Breast epithelium (tissue), 4 donors: ENCODE results near the gene ALKBH1. TPM values are rescaled to one million over a fixed set of nuclear protein-coding genes. Genes with fewer than 3 reads are reported as not detected.
A peak's percentile ranks its signal among the peaks of the same experiment; 100 is the strongest.

Experiments
- DNase-seq, 2 donors: peaks; one replicate each; pipeline ENCODE4 v3.0.0-alpha.2; 2019; ENCODE audit warnings: low spot score in 2 of 2
- H3K27ac ChIP-seq, 2 donors: fragments of 200-600 bp; sonication (generic) in 1 of 2; one replicate each; pipeline ENCODE4 v1.5.1; 2016 to 2019; ENCODE audit warnings: mild to moderate bottlenecking in 1 of 2
- H3K27me3 ChIP-seq, 2 donors: fragments of 200-600 bp; sonication (generic) in 1 of 2; one replicate each; pipeline versions ENCODE4 v1.5.1 to v1.6.0; 2017 to 2019; ENCODE audit warnings: control low read depth in 1 of 2, mild to moderate bottlenecking in 1 of 2
- H3K36me3 ChIP-seq: fragments of 200-600 bp; one replicate; pipeline ENCODE4 v1.5.1; 2019
- H3K4me1 ChIP-seq, 2 donors: fragments of 200-600 bp; sonication (generic); one replicate each; pipeline ENCODE4 v1.5.1; 2016 to 2019; ENCODE audit warnings: control low read depth in 1 of 2
- H3K4me3 ChIP-seq, 3 donors: fragments of 200-600 bp; sonication (generic); 1 replicate in 2 of 3; 2 replicates in 1 of 3; pipeline ENCODE4 v1.5.1; 2016 to 2019; ENCODE audit warnings: mild to moderate bottlenecking in 3 of 3, moderate library complexity in 2 of 3
- H3K9me3 ChIP-seq, 2 donors: fragments of 200-600 bp; sonication (generic) in 1 of 2; one replicate each; pipeline ENCODE4 v1.5.1; 2016 to 2019; ENCODE audit warnings: control low read depth in 1 of 2
- POLR2A ChIP-seq: fragments of 450-650 bp; IDR thresholded peaks from one replicate; pipeline ENCODE4 v1.6.1; 2016; ENCODE audit warnings: antibody characterized with exemption, mild to moderate bottlenecking, moderate library complexity
- POLR2AphosphoS5 ChIP-seq, 3 donors: sonication (generic); formaldehyde crosslinking; IDR thresholded peaks; one replicate each; pipeline ENCODE4 v1.6.1; 2017; ENCODE audit warnings: antibody characterized with exemption in 3 of 3
- intact Hi-C: fragments of 100-400 bp; cut with DNase I; formaldehyde crosslinking; loops from one replicate; pipeline ENCODE4 v1.15.1; 2023; ENCODE audit warnings: low total_unique reads
- total RNA-seq, 3 donors: library from RNA; depleted of rRNA; stranded (reverse); fragments of >200 nt; gene quantifications; one replicate each; pipeline ENCODE4 v1.1.0, GENCODE V29; 2016
- TF ChIP-seq, protein P1 (sequence below), 3 donors: fragments of 450-650 bp; IDR thresholded peaks; one replicate each; pipeline ENCODE4 v1.5.1; 2016 to 2017; ENCODE audit warnings: antibody characterized with exemption in 3 of 3, mild to moderate bottlenecking in 3 of 3, moderate library complexity in 3 of 3

Gene ALKBH1
- total RNA-seq, 3 donors from 2014 or later = 5.6 to 17.0 (median 12.8) TPM

DNA sequence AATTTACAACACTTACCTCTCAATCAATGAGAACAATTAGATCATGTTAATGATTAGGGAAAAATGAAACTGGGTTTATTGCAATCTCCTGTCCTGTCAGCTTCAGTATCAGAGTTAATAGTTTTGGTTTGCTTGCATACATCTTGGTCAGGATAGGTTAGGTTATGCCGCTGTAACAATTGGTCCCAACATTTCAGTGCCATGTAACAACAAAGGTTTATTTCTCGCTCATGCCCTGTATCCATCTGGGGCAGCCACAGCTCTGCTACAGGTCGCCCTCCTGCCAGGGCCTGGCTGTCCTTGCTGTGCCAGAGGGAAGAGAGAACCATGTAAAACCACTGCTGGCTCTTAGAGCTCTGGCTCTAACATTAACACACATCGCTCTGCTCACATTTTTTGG is 60.9 kb downstream of the ALKBH1 start:
- no peaks in the 10 kb centered on the region for H3K9me3 ChIP-seq
- DNase-seq = no peak
- no peaks in the 10 kb centered on the region for H3K4me1 ChIP-seq
- no peaks in the 10 kb centered on the region for H3K36me3 ChIP-seq
- H3K27ac ChIP-seq = no peak overlapping the region
- H3K27me3 ChIP-seq = no peaks in the 10 kb centered on the region
- intact Hi-C loops = no loop called here
- no peak overlapping the region for H3K4me3 ChIP-seq
- TF ChIP-seq, protein P1, sequence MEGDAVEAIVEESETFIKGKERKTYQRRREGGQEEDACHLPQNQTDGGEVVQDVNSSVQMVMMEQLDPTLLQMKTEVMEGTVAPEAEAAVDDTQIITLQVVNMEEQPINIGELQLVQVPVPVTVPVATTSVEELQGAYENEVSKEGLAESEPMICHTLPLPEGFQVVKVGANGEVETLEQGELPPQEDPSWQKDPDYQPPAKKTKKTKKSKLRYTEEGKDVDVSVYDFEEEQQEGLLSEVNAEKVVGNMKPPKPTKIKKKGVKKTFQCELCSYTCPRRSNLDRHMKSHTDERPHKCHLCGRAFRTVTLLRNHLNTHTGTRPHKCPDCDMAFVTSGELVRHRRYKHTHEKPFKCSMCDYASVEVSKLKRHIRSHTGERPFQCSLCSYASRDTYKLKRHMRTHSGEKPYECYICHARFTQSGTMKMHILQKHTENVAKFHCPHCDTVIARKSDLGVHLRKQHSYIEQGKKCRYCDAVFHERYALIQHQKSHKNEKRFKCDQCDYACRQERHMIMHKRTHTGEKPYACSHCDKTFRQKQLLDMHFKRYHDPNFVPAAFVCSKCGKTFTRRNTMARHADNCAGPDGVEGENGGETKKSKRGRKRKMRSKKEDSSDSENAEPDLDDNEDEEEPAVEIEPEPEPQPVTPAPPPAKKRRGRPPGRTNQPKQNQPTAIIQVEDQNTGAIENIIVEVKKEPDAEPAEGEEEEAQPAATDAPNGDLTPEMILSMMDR (IDR thresholded peaks at IDR 0.05) = no peak
- no peak for TF ChIP-seq POLR2AphosphoS5 (IDR thresholded peaks at IDR 0.05)
- no peak for TF ChIP-seq POLR2A

DNA sequence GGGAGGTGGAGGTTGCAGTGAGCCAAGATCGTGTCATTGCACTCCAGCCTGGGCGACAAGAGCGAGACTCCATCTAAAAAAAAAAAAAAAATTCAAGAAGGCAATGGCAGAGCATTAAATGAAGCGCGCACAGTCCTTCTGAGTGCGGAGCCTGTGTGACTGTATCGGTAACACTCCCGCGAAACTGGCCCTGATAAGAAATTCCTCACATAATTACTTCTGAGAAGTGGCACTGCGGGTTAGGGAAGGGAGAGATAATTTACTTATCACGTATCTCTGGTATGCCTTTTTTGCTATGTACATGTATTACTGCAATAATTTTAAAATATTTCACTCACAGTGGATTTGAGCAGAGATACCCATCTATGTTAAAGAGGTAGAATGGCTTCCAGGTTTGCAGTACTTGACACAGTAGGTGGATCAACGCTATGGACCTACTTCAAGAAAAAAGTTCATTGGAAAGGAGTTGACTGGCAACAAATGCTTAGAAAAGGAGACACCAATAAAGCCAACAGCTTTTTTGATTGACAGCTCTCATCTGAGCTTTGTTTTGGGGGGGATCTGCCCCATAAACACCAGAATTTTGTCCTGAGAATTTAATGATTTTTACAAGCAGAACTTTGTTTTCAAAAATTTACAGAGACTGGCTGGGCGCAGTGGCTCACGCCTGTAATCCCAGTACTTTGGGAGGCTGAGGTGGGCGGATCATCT is 62.1 kb downstream of the ALKBH1 start:
- H3K4me3 ChIP-seq = no peak overlapping the region
- intact Hi-C loops = no loop called here
- H3K9me3 ChIP-seq = no peaks in the 10 kb centered on the region
- no peaks in the 10 kb centered on the region for H3K4me1 ChIP-seq
- no peak for DNase-seq
- H3K36me3 ChIP-seq = no peaks in the 10 kb centered on the region
- H3K27ac ChIP-seq = no peak overlapping the region
- no peaks in the 10 kb centered on the region for H3K27me3 ChIP-seq
- TF ChIP-seq POLR2A = no peak
- TF ChIP-seq, protein P1 (IDR thresholded peaks at IDR 0.05) = no peak
- no peak for TF ChIP-seq POLR2AphosphoS5 (IDR thresholded peaks at IDR 0.05)

DNA sequence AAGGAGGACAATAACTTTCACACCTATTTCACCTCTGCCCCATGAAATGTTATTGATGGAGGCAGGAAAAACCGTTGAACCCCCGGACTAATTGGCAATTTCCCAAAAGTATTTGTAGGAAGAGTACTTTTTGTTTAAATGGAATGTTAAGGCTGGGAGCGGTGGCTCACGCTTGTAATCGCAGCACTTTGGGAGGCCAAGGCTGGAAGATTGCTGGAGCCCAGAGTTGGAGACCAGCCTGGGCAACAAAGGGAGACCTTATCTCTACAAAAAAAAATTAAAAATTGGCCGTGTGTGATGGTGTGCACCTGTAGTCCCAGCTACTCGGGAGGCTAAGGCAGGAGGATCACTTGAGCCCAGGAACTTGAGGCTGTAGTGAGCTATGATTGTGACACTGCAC is 65.4 kb downstream of the ALKBH1 start:
- H3K4me1 ChIP-seq = no peaks in the 10 kb centered on the region
- peak overlapping the region; percentile 46 to 72 (median 56) for H3K4me3 ChIP-seq
- intact Hi-C loops = no loop called here
- peak overlapping the region; percentile 77 to 95 for H3K27ac ChIP-seq
- H3K27me3 ChIP-seq = no peaks in the 10 kb centered on the region
- H3K9me3 ChIP-seq = peaks cover 0 to 5% of the 10 kb centered on the region in 2 donors
- DNase-seq = no peak
- TF ChIP-seq, protein P1 (IDR thresholded peaks at IDR 0.05) = no peak
- TF ChIP-seq POLR2A (no peak), POLR2AphosphoS5 (IDR thresholded peaks at IDR 0.05) (peak in 1 of 3 donors; percentile 1)
- H3K36me3 ChIP-seq = no peaks in the 10 kb centered on the region

DNA sequence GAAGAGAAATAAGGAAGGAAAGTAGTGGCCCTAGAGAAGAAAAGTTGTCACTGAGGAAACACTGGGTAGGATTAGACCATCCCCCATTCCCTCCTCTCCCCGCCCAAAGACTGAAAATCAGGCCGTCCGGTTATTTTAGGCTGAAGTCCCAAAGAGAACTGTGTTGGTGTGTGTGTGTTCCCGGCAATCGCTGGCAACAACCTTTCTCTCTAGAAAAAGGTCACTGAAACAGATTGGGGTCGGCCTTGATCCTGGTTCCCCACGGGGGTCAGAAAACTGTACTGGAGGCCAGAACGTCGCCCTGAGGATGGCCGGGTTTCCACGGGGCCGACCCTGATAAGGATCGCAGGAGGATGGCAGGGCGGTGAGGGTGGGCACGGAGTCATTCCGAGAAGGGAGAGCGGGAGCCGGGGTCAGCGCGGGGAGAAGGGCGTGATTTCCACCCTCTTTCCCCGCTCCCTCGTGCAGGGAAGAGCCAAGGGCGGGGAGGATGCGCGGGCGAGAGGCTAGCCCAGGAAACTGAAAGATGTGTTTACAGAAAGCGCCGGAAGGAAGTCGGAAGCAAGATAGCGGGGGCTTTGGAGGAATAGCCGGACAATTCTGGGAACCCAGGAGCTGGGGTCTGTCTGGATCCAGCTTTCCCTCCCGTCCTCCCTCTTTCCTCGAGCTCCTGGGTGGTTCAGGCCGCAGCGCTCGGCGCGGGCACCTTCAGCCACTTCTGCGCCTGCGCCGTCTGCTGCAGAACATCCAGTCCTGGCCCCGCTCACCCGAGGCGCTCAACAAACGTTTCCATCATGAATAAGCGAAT is 66.1 kb downstream of the ALKBH1 start:
- Histone ChIP-seq H3K4me1 (no peaks in the 10 kb centered on the region), H3K27ac (peak overlapping the region; percentile 77 to 95), H3K9me3 (peaks cover 0 to 5% of the 10 kb centered on the region in 2 donors), H3K4me3 (peak overlapping the region; percentile 46 to 72 (median 56)), H3K36me3 (no peaks in the 10 kb centered on the region), H3K27me3 (no peaks in the 10 kb centered on the region)
- DNase-seq = peak; percentile 35 to 63
- intact Hi-C loops = no loop called here
- TF ChIP-seq POLR2AphosphoS5 (IDR thresholded peaks at IDR 0.05) (peak in 1 of 3 donors; percentile 21), POLR2A (no peak)

DNA sequence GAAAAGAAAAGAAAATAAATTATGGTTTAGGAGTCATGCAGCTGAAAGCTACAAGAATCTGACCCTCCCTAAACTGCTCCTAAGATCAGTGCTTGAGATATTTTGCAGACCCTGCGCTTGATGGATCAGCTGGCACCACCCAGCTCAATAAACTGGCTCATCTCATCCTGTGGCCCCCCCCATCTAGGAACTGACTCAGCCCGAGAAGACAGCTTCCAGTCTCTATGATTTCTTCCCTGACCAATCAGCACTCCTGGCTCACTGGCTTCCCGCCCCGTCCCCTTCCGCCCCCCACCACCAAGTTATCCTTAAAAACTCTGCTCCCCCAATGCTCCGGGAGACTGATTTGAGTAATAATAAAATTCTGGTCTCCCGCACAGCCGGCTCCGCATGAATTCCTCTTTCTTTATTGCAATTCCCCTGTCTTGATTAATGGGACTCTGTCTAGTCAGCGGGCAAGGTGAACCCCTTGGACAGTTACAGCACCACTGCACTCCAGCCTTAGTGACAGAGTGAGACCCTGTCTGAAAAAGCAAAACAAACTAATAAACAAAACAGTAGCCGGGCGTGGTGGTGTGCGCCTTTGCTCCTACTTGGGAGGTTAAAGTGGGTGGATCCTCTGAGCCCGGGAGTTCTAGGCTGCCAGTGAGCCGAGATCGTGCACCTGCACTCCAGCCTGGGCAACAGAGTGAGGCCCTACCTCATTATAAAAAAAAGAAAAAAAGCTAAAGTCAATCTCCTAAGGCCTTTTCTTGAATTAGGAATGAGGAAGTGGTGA is 66.9 kb downstream of the ALKBH1 start:
- Histone ChIP-seq H3K27ac (peak overlapping the region; percentile 77 to 95), H3K27me3 (no peaks in the 10 kb centered on the region), H3K9me3 (peaks cover 0 to 5% of the 10 kb centered on the region in 2 donors), H3K36me3 (no peaks in the 10 kb centered on the region), H3K4me1 (no peaks in the 10 kb centered on the region), H3K4me3 (peak overlapping the region; percentile 46 to 72 (median 56))
- TF ChIP-seq, protein P1 (IDR thresholded peaks at IDR 0.05) = no peak
- no peak for TF ChIP-seq POLR2AphosphoS5 (IDR thresholded peaks at IDR 0.05)
- TF ChIP-seq POLR2A = no peak
- DNase-seq = no peak
- intact Hi-C loops = no loop called here
